Tibial nerve (tissue), 4 donors: ENCODE data around the gene HOTAIR. TPM values are rescaled to one million over a fixed set of nuclear protein-coding genes. Genes with fewer than 3 reads are reported as not detected.
A peak's percentile ranks its signal among the peaks of the same experiment; 100 is the strongest.

Experiments used
- DNase-seq, 2 donors: peaks; one replicate each; pipeline ENCODE4 v3.0.0-alpha.2; 2019; ENCODE audit warnings: low spot score in 2 of 2
- H3K27ac ChIP-seq, 4 donors: fragments of 200-600 bp; sonication (generic) in 3 of 4; one replicate each; pipeline ENCODE4 v1.5.1; 2017 to 2019; ENCODE audit warnings: mild to moderate bottlenecking in 1 of 4
- H3K27me3 ChIP-seq, 2 donors: fragments of 200-600 bp; sonication (generic) in 1 of 2; one replicate each; pipeline versions ENCODE4 v1.5.1 to v1.6.0; 2017 to 2019
- H3K36me3 ChIP-seq, 3 donors: fragments of 200-600 bp; sonication (generic); one replicate each; pipeline ENCODE4 v1.5.1; 2018 to 2019
- H3K4me1 ChIP-seq, 4 donors: fragments of 200-600 bp; sonication (generic) in 3 of 4; one replicate each; pipeline ENCODE4 v1.5.1; 2017 to 2019
- H3K4me3 ChIP-seq, 4 donors: fragments of 200-600 bp; sonication (generic) in 3 of 4; one replicate each; pipeline ENCODE4 v1.5.1; 2017 to 2019; ENCODE audit warnings: mild to moderate bottlenecking in 1 of 4, moderate library complexity in 1 of 4
- H3K9me3 ChIP-seq, 4 donors: fragments of 200-600 bp; sonication (generic) in 3 of 4; one replicate each; pipeline ENCODE4 v1.5.1; 2017 to 2019
- EP300 ChIP-seq, 2 donors: sonication (generic); formaldehyde crosslinking; IDR thresholded peaks; one replicate each; pipeline ENCODE4 v1.6.1; 2017; ENCODE audit warnings: antibody characterized with exemption in 2 of 2, mild to moderate bottlenecking in 1 of 2
- POLR2A ChIP-seq, 2 donors: fragments of 450-650 bp; IDR thresholded peaks; one replicate each; pipeline ENCODE4 v1.6.1; 2017; ENCODE audit warnings: antibody characterized with exemption in 2 of 2, mild to moderate bottlenecking in 2 of 2, moderate library complexity in 2 of 2
- WGBS, 2 donors: methylation state at CpG; one replicate each; pipeline ENCODE4 v1.1.5; 2018; 5-methylcytosine and 5-hydroxymethylcytosine counted together
- total RNA-seq, 4 donors: library from RNA; depleted of rRNA; stranded (reverse); fragments of >200 nt; gene quantifications; one replicate each; pipeline ENCODE4 v1.1.0, GENCODE V29; 2016
- TF ChIP-seq, protein P1 (sequence below), 5 experiments: fragments of 200-600 bp in 3 of 5; fragments of 450-650 bp in 2 of 5; sonication (generic) in 3 of 5; IDR thresholded peaks; one replicate each; pipeline ENCODE4 v1.5.1; 2016 to 2019; ENCODE audit warnings: antibody characterized with exemption in 5 of 5, mild to moderate bottlenecking in 3 of 5, moderate library complexity in 2 of 5

Gene HOTAIR
- total RNA-seq, 4 donors from 2014 or later: 0.20 to 0.42 (median 0.30) TPM; not detected in 1

GRCh38 chr12:53994009-53994263 is 19.2 kb upstream of the HOTAIR start:
- no peaks in the 10 kb centered on the region for H3K36me3 ChIP-seq
- no peak for TF ChIP-seq EP300 (IDR thresholded peaks at IDR 0.05)
- no peak for TF ChIP-seq POLR2A (IDR thresholded peaks at IDR 0.05)
- TF ChIP-seq, protein P1, sequence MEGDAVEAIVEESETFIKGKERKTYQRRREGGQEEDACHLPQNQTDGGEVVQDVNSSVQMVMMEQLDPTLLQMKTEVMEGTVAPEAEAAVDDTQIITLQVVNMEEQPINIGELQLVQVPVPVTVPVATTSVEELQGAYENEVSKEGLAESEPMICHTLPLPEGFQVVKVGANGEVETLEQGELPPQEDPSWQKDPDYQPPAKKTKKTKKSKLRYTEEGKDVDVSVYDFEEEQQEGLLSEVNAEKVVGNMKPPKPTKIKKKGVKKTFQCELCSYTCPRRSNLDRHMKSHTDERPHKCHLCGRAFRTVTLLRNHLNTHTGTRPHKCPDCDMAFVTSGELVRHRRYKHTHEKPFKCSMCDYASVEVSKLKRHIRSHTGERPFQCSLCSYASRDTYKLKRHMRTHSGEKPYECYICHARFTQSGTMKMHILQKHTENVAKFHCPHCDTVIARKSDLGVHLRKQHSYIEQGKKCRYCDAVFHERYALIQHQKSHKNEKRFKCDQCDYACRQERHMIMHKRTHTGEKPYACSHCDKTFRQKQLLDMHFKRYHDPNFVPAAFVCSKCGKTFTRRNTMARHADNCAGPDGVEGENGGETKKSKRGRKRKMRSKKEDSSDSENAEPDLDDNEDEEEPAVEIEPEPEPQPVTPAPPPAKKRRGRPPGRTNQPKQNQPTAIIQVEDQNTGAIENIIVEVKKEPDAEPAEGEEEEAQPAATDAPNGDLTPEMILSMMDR (IDR thresholded peaks at IDR 0.05): no peak
- H3K27ac ChIP-seq: peak overlapping the region; percentile 80 to 99 (median 92)
- no peaks in the 10 kb centered on the region for H3K9me3 ChIP-seq
- peaks cover 0 to 93% of the 10 kb centered on the region in 2 donors for H3K27me3 ChIP-seq
- H3K4me1 ChIP-seq: peaks cover 0 to 63% (median 17%) of the 10 kb centered on the region in 4 donors
- 37 to 55% methylated on average over 14 to 19 of the region's 19 CpGs for WGBS, 2 donors
- H3K4me3 ChIP-seq: peak overlapping the region; percentile 38 to 59 (median 55)
- DNase-seq: no peak

DNA sequence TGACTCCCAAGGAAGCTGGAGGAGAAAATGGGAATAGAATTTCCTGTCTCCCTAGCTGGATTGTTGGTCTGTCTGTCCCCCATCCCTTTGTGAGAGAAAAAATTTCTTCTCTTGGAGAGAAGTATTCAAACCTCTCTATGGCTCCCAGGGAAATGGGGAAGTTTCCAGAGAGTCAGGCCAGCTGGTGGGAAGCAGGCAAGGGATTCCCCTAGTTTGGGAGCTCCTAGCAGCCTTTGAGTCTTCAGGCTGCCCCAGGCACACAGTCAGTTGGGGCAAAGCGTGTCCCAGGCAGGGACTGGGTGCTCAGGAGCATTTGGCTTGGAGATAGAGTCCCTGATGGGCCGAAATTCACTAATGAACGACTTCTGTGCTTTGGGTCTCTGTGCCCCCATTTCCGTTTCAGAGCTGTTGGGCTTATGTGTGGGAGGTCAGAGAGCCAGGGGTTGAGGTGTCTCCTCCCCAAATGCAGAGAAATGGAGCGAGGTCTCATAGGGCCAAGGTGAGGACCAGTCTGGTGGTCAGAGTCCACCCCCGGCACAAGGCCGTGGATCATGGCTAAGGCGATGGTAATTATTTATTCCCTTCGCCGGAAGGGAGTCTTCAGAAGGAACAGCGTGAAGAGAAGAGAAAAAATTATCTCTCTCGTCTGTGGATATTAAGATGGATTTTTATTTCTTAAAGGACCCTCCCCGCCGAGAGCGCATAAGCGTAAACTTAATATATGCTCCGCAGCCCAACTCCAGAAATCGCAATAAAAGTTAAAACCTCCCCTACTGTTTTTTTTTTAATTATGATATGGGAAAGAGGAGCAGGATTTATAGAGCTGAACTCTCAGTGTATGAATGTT is 18.6 kb upstream of the HOTAIR start:
- 68 to 80% methylated on average over 18 of the region's 18 CpGs for WGBS, 2 donors
- peak overlapping the region in 2 of 4 donors; percentile 57 to 59 for H3K4me3 ChIP-seq
- DNase-seq: no peak
- H3K36me3 ChIP-seq: no peaks in the 10 kb centered on the region
- H3K9me3 ChIP-seq: no peaks in the 10 kb centered on the region
- H3K27me3 ChIP-seq: peaks cover 0 to 94% of the 10 kb centered on the region in 2 donors
- H3K4me1 ChIP-seq: peaks cover 0 to 63% (median 18%) of the 10 kb centered on the region in 4 donors
- H3K27ac ChIP-seq: peak overlapping the region in 3 of 4 donors; percentile 86 to 99 (median 99)
- TF ChIP-seq EP300 (IDR thresholded peaks at IDR 0.05) (no peak), POLR2A (IDR thresholded peaks at IDR 0.05) (no peak)
- TF ChIP-seq, protein P1 (IDR thresholded peaks at IDR 0.05): no peak

DNA sequence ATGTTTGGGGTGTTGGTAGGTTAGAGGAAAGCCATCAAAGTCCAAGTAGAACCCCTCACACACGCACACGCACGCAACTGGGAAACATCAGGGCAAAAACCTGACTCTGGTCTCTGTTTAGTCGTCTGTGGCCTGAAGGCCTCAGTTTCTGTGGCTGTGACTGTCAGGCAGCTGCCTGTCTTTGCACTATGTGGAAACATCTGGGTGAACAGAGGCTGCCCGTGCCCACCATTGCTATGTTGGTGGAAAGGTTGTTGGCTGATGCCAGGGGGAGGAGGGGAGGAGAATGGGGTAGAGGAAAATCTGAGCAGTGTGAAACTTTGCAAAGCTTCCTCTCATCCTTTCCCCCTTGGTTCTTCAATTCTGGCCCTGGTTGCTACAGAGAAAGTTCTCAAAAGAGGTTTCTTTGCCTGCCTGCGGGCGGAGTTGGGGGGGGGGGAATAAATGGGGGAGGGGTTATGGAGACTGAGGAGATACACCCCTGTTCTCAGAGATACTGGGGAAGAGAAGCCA is 17.7 kb upstream of the HOTAIR start:
- 63 to 75% methylated on average over 7 of the region's 7 CpGs for WGBS, 2 donors
- TF ChIP-seq, protein P1 (IDR thresholded peaks at IDR 0.05): no peak
- no peak for TF ChIP-seq EP300 (IDR thresholded peaks at IDR 0.05)
- TF ChIP-seq POLR2A (IDR thresholded peaks at IDR 0.05): no peak
- no peak for DNase-seq

DNA sequence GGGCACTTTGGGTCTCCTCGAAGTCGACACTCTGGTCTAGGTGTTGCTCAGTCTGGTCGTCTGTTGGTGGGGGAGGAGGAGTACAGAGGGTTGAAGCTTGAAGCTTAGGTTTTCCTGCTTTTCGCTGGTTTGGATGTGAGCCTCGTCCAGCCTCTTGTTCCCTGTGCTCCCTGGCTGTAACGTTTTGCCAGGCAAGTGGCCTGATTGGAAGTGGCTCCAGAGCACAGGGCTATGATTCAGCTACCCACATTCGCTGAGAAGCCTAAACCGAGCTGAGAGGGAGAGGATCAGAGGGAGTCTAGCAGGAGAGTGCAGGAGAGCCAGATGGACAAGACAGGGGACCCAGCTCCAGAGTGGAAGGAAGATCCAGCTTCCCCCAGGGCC is 16.3 kb upstream of the HOTAIR start:
- Histone ChIP-seq H3K4me1 (peaks cover 0 to 51% (median 13%) of the 10 kb centered on the region in 4 donors), H3K9me3 (no peaks in the 10 kb centered on the region), H3K27ac (peak overlapping the region in 1 of 4 donors; percentile 53), H3K36me3 (no peaks in the 10 kb centered on the region), H3K27me3 (peaks cover 0 to 92% of the 10 kb centered on the region in 2 donors), H3K4me3 (no peak overlapping the region)
- DNase-seq: no peak
- TF ChIP-seq, protein P1 (IDR thresholded peaks at IDR 0.05): no peak
- TF ChIP-seq EP300 (IDR thresholded peaks at IDR 0.05): peak in 1 of 2 donors; percentile 29
- 27 to 45% methylated on average over 8 of the region's 8 CpGs for WGBS, 2 donors

More for the DNA sequence above, 17.7 kb upstream of the HOTAIR start:
- Histone ChIP-seq H3K4me3 (no peak overlapping the region), H3K4me1 (peaks cover 0 to 55% (median 18%) of the 10 kb centered on the region in 4 donors), H3K27me3 (peaks cover 0 to 93% of the 10 kb centered on the region in 2 donors), H3K36me3 (no peaks in the 10 kb centered on the region), H3K9me3 (no peaks in the 10 kb centered on the region), H3K27ac (peak overlapping the region in 1 of 4 donors; percentile 5)
